ENCODE measurements around the gene LRRC8E.

GRCh38 chr19:7899751-7900378, 11.6 kb downstream of the LRRC8E start:
- TF ChIP-seq CTCF (IDR thresholded peaks at IDR 0.05) = no peak
- TF ChIP-seq POLR2A (IDR thresholded peaks at IDR 0.05) = no peak
